Adrenal gland (tissue), 5 donors: ENCODE data around the gene ZSWIM5.
"Not testable (repeated sequence)": the region's sequence is repeated elsewhere in the genome, so short reads cannot be mapped to it uniquely, and the experiment has no call there.

Experiments used
- POLR2A ChIP-seq, 2 donors: fragments of 450-650 bp; IDR thresholded peaks; one replicate each; pipeline ENCODE4 v1.6.1; 2017; ENCODE audit warnings: antibody characterized with exemption in 2 of 2, mild to moderate bottlenecking in 2 of 2, moderate library complexity in 1 of 2
- TF ChIP-seq, protein P1 (sequence below), 6 experiments: fragments of 450-650 bp in 4 of 6; fragments of 200-600 bp in 2 of 6; sonication (generic) in 1 of 6; IDR thresholded peaks; 1 replicate in 5 of 6; 2 replicates in 1 of 6; pipeline versions ENCODE4 v1.5.1 to v1.8.0; 2016 to 2021; ENCODE audit warnings: antibody characterized with exemption in 6 of 6, mild to moderate bottlenecking in 2 of 6, moderate library complexity in 1 of 6
- donor health status: DM: no; HTN: no; CAD: no.

DNA sequence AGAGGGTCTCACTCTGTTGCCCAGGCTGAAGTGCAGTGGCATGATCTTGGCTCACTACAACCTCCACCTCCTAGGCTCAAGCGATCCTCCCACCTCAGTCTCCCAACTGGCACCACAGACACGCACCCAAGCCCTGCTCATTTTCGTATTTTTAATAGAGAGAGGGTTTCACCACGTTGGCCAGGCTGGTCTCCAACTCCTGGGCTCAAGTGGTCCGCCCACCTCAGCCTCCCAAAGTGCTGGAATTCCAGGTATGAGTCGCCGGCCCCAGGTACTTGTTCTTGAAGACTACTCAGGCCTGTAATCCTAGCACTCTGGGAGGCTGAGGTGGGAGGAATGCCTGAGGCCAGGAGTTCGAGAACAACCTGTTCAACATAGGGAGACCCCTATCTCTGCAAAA lies 204.8 kb downstream of the ZSWIM5 start:
- TF ChIP-seq POLR2A (IDR thresholded peaks at IDR 0.05): not testable (repeated sequence)
- TF ChIP-seq, protein P1, sequence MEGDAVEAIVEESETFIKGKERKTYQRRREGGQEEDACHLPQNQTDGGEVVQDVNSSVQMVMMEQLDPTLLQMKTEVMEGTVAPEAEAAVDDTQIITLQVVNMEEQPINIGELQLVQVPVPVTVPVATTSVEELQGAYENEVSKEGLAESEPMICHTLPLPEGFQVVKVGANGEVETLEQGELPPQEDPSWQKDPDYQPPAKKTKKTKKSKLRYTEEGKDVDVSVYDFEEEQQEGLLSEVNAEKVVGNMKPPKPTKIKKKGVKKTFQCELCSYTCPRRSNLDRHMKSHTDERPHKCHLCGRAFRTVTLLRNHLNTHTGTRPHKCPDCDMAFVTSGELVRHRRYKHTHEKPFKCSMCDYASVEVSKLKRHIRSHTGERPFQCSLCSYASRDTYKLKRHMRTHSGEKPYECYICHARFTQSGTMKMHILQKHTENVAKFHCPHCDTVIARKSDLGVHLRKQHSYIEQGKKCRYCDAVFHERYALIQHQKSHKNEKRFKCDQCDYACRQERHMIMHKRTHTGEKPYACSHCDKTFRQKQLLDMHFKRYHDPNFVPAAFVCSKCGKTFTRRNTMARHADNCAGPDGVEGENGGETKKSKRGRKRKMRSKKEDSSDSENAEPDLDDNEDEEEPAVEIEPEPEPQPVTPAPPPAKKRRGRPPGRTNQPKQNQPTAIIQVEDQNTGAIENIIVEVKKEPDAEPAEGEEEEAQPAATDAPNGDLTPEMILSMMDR (IDR thresholded peaks at IDR 0.05): not testable (repeated sequence)
